ENCODE data around the gene SUGCT.

Gene SUGCT

DNA sequence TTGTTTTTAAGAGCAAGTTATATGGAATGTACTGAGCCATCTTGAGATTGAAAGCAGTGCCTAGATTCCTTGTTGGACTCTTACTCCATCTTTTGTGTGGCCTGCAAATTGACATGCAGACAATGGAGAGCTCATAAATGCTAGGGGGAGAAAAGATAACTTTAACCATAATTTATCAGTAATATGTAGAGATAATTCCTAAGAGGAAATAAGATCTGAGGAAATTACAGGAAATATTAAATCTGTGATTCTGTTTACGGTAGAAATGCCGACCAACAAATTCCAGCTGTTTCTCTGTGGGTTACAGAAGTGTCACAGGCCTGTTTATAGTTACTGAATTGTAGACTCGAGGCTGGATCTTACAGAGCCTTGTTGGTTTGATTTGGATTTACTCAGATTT lies 348.0 kb downstream of the SUGCT start:
- no peak for DNase-seq

GRCh38 chr7:40483630-40484029 lies 348.8 kb downstream of the SUGCT start:
- DNase-seq = no peak

- DNase-seq = no peak
These were observed 355.2 kb downstream of the SUGCT start for GRCh38 chr7:40489844-40490602.

DNA sequence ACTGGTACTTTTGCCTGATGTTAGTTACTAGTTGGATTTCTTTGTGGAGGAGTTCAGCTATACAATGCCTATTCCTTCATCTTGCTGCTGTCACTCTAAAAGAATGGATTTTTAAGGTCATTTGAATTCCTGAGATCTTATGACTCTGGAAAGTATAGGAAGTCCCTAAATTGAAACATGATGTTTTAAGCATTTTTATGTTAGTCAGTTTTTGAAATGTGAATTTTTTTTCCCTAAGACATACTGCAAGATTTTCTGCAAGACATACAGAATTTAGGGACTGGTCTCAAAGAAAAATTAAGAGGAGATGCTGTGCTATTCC lies 355.8 kb downstream of the SUGCT start:
- DNase-seq = no peak

DNA sequence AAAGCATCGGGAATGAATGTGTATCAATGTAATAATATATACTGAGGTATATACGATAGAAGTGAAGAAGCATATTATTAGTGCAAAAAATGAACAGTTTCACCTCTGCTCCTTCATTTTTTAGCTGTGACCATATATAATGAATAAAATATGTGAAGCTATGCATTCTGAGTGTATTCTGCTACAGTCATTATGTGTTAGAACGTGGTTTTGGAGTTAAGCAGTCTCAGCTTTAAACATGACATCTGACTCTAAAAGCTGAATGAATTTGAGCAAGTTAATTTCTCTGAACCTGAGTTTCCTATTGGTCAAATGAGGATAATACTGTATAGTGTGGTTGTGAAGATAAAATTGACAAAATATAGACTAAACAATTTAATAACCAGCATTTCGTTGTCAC lies 358.1 kb downstream of the SUGCT start:
- no peak for DNase-seq

- DNase-seq = no peak
These were observed 358.8 kb downstream of the SUGCT start for GRCh38 chr7:40493609-40494051.

- no peak for DNase-seq
These were observed 364.2 kb downstream of the SUGCT start for GRCh38 chr7:40498924-40499510.

DNA sequence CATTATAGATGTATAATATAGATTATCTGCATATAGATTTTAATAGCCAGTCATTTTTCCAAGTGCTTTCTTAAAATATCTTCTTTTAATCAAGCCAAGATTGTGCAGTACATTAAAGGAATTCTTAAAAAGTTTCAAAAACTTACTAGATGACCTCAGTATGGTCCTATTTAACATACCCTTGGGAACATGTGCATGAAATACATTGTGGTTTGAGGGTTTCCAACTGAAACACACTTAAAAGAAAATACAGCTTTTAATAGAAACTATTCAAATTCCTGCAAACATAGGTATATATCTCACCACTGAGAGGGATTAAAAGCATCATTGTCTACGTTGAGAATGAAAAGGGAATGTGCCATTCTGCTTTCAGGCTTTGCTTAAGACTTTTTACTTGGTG lies 364.9 kb downstream of the SUGCT start:
- no peak for DNase-seq

DNA sequence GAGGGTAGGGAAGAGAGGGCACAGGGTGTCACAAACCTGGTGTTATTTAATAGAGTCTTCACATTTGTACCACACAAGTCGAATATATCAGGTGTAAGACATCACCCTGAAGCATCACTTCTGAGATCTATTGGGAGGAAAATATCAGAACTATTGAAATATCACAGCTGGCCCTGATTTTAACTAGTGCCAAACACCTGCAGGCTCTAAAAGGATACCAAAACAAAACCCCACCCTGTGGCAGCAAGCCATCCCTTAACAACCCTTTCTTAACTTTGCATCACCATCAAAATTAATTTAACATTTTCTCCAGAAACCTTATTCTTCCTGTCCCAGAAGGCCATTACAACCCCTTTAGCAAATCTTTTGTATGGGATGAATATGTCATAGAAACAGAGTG lies 365.4 kb downstream of the SUGCT start:
- no peak for DNase-seq

DNA sequence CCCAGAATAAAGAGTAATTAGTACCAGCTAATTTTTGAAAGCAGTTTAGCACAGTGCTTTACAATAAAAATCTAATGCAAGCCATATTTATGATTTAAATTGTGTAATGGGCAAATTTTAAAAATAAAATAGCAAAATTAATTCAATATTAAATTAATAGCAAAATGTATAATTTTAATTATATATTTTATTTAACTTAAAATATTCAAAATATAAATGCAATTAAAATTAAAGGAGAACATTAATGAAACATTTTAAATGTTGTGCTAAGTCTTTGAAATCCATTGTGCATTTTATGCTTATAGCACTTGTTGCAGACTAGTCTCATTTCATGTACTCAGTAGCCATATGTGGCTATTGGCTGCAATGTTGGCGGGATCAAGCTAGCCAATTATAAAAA lies 367.6 kb downstream of the SUGCT start:
- no peak for DNase-seq

DNA sequence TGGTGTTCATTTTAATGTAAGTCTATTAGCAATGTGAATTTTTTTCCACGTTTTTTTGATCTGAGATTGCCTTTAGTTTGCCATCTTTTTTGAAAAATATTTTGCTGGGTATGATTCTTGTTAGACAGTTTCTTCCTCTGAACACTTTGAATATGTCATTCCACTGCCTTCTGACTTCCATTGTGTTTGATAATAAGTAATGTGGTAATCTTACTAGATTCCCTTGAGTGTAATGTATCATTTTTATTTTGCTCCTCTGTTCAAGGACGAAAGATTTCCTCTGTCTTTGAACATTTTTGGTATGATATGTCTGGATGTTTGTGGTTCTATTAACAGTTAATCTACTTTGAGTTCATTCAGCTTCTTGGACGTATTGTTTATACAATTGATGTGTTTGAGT lies 371.4 kb downstream of the SUGCT start:
- DNase-seq = no peak

DNA sequence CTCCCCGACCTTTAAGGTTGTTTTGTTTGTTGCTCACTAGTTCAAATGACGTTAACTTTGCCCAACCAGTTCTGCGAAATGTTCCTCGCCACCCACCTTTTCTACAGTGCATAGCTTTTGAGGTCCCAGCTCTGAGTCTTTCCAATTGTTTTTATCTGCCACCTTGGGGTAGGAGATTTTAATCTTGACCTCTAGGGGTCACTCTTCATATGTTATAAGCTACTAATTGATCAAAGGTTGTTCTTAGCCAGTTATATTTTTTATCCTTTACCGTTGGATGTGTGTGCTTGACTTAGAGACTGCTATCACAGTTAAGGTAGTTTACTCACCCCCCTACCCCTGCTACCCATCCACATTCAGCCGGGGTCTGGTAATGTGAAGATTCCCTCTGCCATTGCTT lies 372.4 kb downstream of the SUGCT start:
- DNase-seq = no peak

GRCh38 chr7:40509287-40509996 lies 374.6 kb downstream of the SUGCT start:
- no peak for DNase-seq

DNA sequence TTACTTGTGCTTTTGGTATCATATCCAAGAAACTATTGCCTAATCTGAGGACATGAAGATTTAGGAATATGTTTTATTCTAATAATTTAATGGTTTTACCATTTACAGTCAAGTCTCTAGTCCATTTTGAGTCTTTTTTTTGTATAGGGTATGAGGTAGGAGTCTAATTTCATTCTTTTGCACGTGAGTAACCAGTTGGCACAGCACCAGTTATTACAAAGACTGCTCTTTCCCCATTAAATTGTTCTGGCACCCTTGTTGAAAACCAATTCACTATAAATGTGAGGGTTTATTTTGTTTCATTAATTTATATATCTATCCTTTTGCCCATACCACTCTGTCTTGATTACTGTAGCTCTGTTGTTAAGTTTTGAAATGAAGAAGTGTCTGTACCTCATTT lies 381.6 kb downstream of the SUGCT start:
- no peak for DNase-seq

DNA sequence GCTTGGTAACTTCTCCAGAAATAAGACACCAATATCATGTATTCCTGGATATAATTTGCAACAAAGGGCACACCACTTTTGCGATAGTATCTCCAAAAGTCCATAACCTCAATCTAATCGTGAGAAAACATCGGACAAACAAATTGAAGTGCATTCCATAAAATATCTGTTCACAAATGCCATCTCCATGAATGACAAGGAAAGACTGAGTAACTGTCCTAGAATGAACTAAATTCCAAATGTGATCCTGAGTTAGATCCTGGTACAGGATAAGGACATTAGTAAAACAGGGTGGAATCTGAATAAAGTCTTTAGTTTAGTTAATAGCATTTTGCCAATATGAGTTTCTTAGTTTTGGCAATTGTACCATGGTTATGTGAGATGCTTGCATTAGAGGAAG lies 384.2 kb downstream of the SUGCT start:
- no peak for DNase-seq

- no peak for DNase-seq
These were observed 386.4 kb downstream of the SUGCT start for GRCh38 chr7:40520986-40521738.

GRCh38 chr7:40525764-40526163 lies 391.0 kb downstream of the SUGCT start:
- DNase-seq = no peak

GRCh38 chr7:40526951-40527715 lies 392.3 kb downstream of the SUGCT start:
- DNase-seq = no peak

DNA sequence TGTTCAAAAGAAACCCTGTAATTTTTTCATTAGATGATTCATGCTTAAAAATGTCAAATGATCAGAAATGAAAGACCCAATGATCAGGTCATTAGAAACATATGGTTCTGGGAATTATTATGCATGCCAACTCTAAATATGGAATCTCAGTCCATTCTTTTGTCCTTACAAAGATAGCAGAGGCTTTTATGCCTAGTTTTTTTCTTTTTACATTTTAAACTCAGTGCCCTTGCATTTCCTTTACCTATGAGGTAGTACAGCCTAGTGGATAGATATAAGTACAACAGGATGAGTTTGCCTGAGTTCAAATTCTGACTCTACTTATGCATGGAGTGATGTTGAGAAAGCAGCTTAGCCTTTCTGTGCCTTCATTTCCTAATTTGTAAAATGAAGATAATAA lies 392.9 kb downstream of the SUGCT start:
- DNase-seq = no peak

DNA sequence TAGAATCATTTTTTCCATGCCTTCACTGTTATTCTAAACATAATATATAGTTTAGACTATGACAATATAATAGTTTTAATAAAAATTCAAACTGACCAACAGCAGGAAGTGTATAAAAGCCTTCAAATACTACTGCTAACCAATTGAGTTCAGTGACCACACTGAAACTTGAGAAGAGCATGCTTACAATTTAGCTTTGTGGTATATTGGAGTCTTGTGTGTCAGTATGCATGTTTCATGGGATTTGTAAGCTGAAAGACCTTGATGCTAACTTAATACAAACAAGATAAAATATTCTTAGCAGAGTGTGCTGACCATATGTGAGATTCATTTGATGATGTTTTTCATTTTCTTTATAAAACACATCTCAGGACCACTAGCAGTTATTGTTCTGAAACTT lies 395.5 kb downstream of the SUGCT start:
- no peak for DNase-seq

DNA sequence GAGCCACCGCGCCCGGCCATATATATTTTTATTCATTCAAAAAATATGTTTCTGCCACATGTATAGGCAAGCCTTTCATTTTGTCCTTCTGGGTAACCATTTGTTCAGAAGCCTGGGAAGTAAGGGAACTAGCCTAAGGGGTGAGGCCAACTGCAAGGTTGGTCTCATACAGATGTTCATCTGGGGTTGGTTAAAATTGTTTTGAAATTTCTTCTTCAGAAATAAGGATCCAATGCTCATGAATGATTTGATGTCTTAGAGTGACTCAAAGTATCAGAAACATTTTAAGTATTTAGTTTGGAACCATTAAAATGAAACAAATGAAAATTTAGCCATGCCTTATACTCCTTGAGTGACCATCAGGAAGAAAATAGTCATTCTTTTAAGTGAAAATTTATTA lies 397.2 kb downstream of the SUGCT start:
- no peak for DNase-seq

GRCh38 chr7:40535678-40536077 lies 400.9 kb downstream of the SUGCT start:
- no peak for DNase-seq

- DNase-seq = no peak
These were observed 401.6 kb downstream of the SUGCT start for GRCh38 chr7:40536421-40536820.

Measured in CD4-positive, alpha-beta T cell treated with Interleukin-4 for 4 hours (primary cell).